ENCODE results near the gene HS3ST2.

- TF ChIP-seq EP300 (IDR thresholded peaks at IDR 0.05), result no peak
- TF ChIP-seq, protein P1, sequence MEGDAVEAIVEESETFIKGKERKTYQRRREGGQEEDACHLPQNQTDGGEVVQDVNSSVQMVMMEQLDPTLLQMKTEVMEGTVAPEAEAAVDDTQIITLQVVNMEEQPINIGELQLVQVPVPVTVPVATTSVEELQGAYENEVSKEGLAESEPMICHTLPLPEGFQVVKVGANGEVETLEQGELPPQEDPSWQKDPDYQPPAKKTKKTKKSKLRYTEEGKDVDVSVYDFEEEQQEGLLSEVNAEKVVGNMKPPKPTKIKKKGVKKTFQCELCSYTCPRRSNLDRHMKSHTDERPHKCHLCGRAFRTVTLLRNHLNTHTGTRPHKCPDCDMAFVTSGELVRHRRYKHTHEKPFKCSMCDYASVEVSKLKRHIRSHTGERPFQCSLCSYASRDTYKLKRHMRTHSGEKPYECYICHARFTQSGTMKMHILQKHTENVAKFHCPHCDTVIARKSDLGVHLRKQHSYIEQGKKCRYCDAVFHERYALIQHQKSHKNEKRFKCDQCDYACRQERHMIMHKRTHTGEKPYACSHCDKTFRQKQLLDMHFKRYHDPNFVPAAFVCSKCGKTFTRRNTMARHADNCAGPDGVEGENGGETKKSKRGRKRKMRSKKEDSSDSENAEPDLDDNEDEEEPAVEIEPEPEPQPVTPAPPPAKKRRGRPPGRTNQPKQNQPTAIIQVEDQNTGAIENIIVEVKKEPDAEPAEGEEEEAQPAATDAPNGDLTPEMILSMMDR (IDR thresholded peaks at IDR 0.05), result no peak
- TF ChIP-seq ESRRA (IDR thresholded peaks at IDR 0.05; ENCODE audit: borderline replicate concordance, low read length), result no peak
- TF ChIP-seq POLR2A (IDR thresholded peaks at IDR 0.05; ENCODE audit: low read length), result no peak
Measured at GRCh38 chr16:22787466-22788192, 26.3 kb upstream of the HS3ST2 start.

Data from A549 (cell line).